OCI-LY1 (cell line): Measurements from ENCODE around the gene LITAFD.

ENCODE experiments used
- H2AFZ ChIP-seq: fragments of 200-600 bp; sonication (generic), shearing (Covaris generic); 2 replicates; pipeline ENCODE4 v1.6.0; 2014; ENCODE audit warnings: antibody characterized with exemption, mild to moderate bottlenecking, low read length
- H3F3A ChIP-seq: fragments of 200-600 bp; sonication (generic), shearing (Covaris generic); 2 replicates; pipeline ENCODE4 v1.6.0; 2014; ENCODE audit warnings: mild to moderate bottlenecking, antibody characterized with exemption, low read length, moderate library complexity; ENCODE audit not compliant: insufficient read depth
- H3K27ac ChIP-seq: fragments of 200-600 bp; sonication (generic); 2 replicates; pipeline ENCODE4 v1.5.1; 2014; ENCODE audit warnings: low read length, mixed run types, mild to moderate bottlenecking, low read depth; ENCODE audit not compliant: poor library complexity, severe bottlenecking
- H3K27me3 ChIP-seq: fragments of 200-600 bp; sonication (generic); 2 replicates; pipeline ENCODE4 v1.6.0; 2014; ENCODE audit warnings: antibody characterized with exemption, mild to moderate bottlenecking, low read length, moderate library complexity; ENCODE audit not compliant: insufficient read depth
- H3K36me3 ChIP-seq: fragments of 200-600 bp; sonication (generic); 2 replicates; pipeline ENCODE4 v1.6.1; 2014; ENCODE audit warnings: mild to moderate bottlenecking, antibody characterized with exemption, low read length, moderate library complexity, mixed read lengths; ENCODE audit not compliant: insufficient read depth
- H3K4me1 ChIP-seq: fragments of 200-600 bp; sonication (generic); 2 replicates; pipeline ENCODE4 v1.5.1; 2014; ENCODE audit warnings: mild to moderate bottlenecking, low read length, moderate library complexity; ENCODE audit not compliant: insufficient read depth, severe bottlenecking
- H3K4me2 ChIP-seq: fragments of 200-600 bp; sonication (generic), shearing (Covaris generic); 2 replicates; pipeline ENCODE4 v1.6.1; 2014; ENCODE audit warnings: low read length
- H3K4me3 ChIP-seq: fragments of 200-600 bp; sonication (generic); 2 replicates; pipeline ENCODE4 v1.5.1; 2014; ENCODE audit warnings: low read length, low read depth, mild to moderate bottlenecking, mixed read lengths; ENCODE audit not compliant: poor library complexity, severe bottlenecking
- H3K79me2 ChIP-seq: fragments of 200-600 bp; shearing (Covaris generic); 2 replicates; pipeline ENCODE4 v1.6.1; 2016; ENCODE audit warnings: mixed run types, low read length, mixed read lengths; ENCODE audit not compliant: insufficient read depth
- H3K9ac ChIP-seq: fragments of 200-600 bp; sonication (generic), shearing (Covaris generic); 2 replicates; pipeline ENCODE4 v1.6.1; 2014; ENCODE audit warnings: mild to moderate bottlenecking, low read length, mixed read lengths
- H3K9me2 ChIP-seq: fragments of 200-600 bp; sonication (generic), shearing (Covaris generic); 2 replicates; pipeline ENCODE4 v1.6.1; 2014; ENCODE audit warnings: low read depth, mild to moderate bottlenecking, low read length, mixed read lengths
- H3K9me3 ChIP-seq: fragments of 200-600 bp; shearing (Covaris generic); 2 replicates; pipeline ENCODE4 v1.6.1; 2014; ENCODE audit warnings: low read length, mixed read lengths
- H4K20me1 ChIP-seq: fragments of 200-600 bp; sonication (generic), shearing (Covaris generic); 2 replicates; pipeline ENCODE4 v1.6.0; 2016; ENCODE audit warnings: mild to moderate bottlenecking, low read length; ENCODE audit not compliant: insufficient read depth
- CTCF ChIP-seq: fragments of 200-600 bp; sonication (generic), shearing (Covaris generic); IDR thresholded peaks from 2 replicates; pipeline ENCODE4 v1.5.1; 2017; ENCODE audit warnings: mild to moderate bottlenecking, antibody characterized with exemption, low read length, moderate library complexity, mixed read lengths
- EZH2 ChIP-seq: fragments of 200-600 bp; sonication (generic), shearing (Covaris generic); IDR thresholded peaks from 2 replicates; pipeline ENCODE4 v1.8.0; 2017; ENCODE audit warnings: borderline replicate concordance, mixed run types, mild to moderate bottlenecking, antibody characterized with exemption, low read length, moderate library complexity, mixed read lengths

The LITAFD gene

GRCh38 chr16:8845699-8846298 is 36.4 kb upstream of the LITAFD start:
- TF ChIP-seq EZH2: no peak
- TF ChIP-seq CTCF: no peak
- Histone ChIP-seq H4K20me1 (no peaks in the 10 kb centered on the region), H3K4me3 (no peak overlapping the region), H3F3A (no peaks in the 10 kb centered on the region), H3K36me3 (peaks cover 46% of the 10 kb centered on the region), H3K27me3 (no peaks in the 10 kb centered on the region), H3K9ac (no peak overlapping the region), H3K79me2 (no peaks in the 10 kb centered on the region), H3K9me2 (no peaks in the 10 kb centered on the region), H3K27ac (no peak overlapping the region), H3K4me1 (no peaks in the 10 kb centered on the region), H3K4me2 (no peak overlapping the region), H3K9me3 (no peaks in the 10 kb centered on the region), H2AFZ (no peak overlapping the region)

- no peaks in the 10 kb centered on the region for H3F3A ChIP-seq
Measured at GRCh38 chr16:8846401-8846932, 35.7 kb upstream of the LITAFD start.

GRCh38 chr16:8847145-8847544 is 35.0 kb upstream of the LITAFD start:
- Histone ChIP-seq H3K4me1 (no peaks in the 10 kb centered on the region), H4K20me1 (no peaks in the 10 kb centered on the region), H3K9ac (no peak overlapping the region), H3K4me2 (no peak overlapping the region), H2AFZ (no peak overlapping the region), H3K27me3 (no peaks in the 10 kb centered on the region), H3K4me3 (no peak overlapping the region), H3K79me2 (no peaks in the 10 kb centered on the region), H3F3A (no peaks in the 10 kb centered on the region), H3K9me3 (no peaks in the 10 kb centered on the region), H3K9me2 (no peaks in the 10 kb centered on the region), H3K27ac (no peak overlapping the region), H3K36me3 (peaks cover 56% of the 10 kb centered on the region)
- TF ChIP-seq CTCF (no peak), EZH2 (no peak)

More at GRCh38 chr16:8846401-8846932, 35.7 kb upstream of the LITAFD start:
- Histone ChIP-seq H3K9me2 (no peaks in the 10 kb centered on the region), H4K20me1 (no peaks in the 10 kb centered on the region), H3K9me3 (no peaks in the 10 kb centered on the region), H3K27me3 (no peaks in the 10 kb centered on the region), H2AFZ (no peak overlapping the region), H3K4me3 (no peak overlapping the region), H3K9ac (no peak overlapping the region), H3K4me2 (no peak overlapping the region), H3K79me2 (no peaks in the 10 kb centered on the region), H3K4me1 (no peaks in the 10 kb centered on the region), H3K27ac (no peak overlapping the region), H3K36me3 (peaks cover 50% of the 10 kb centered on the region)
- TF ChIP-seq CTCF (no peak), EZH2 (no peak)
